ENCODE results near the gene DAPK2.
"Not testable (repeated sequence)": the region's sequence is repeated elsewhere in the genome, so short reads cannot be mapped to it uniquely, and the experiment has no call there.

Gene DAPK2

DNA sequence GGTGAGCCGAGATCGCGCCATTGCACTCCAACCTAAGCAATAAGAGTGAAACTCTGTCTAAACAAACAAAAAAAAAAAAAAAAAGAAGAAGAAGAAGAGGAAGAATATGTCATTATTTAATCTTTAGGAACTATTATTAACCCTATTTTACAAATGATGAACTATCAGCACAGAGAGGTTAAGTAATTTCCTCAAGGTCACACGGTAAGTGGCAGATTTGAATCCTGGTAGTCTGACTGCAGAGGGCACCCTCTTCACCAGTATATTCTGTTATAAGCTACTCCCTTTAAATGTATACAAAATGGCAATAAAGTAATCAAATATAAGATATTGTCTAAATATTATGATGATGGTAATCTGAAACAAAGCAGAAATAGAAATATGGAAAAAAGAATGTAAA, 135.1 kb downstream of the DAPK2 start:
- Mint-ChIP-seq H3K27ac (no peak overlapping the region), H3K27me3 (ENCODE audit: low read depth) (peaks cover 4% of the 10 kb centered on the region), H3K4me1 (ENCODE audit: low read depth) (peaks cover 13% of the 10 kb centered on the region), H3K36me3 (ENCODE audit: low read depth) (peaks cover 2% of the 10 kb centered on the region), H3K4me3 (no peak overlapping the region), H3K9me3 (no peaks in the 10 kb centered on the region)

DNA sequence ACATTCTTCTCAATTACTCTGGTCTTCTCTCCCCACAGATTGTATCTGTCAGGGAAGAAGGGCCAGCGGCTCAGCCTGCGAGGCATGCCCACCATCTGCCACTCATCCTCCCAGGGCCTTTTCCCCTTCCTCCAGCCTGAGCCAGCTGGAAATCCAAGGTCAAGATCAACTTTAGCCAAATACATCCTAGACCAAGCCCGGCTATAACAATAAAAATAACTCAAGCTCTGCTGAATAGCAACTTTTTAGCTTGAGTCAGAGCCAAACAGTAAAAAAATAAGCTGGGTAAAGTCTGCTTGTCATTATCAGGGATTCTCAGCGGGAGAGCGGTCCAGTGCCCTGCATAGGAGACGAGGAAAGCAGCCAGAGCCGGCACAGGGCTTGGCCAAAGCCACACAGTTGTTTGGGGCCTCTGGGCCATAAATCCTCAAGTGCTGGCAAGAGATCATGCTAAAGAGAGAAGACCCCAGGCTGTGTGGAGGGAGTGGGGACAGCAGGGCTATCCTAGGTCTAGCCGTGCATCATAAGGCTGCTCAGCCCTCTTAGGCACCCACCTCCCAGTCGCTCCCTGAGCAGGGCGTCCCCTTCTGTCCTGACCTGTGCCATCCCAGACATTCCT, 136.4 kb downstream of the DAPK2 start:
- no peaks in the 10 kb centered on the region for H3K9me3 Mint-ChIP-seq
- peaks cover 4% of the 10 kb centered on the region for H3K27me3 Mint-ChIP-seq (ENCODE audit: low read depth)
- no peak overlapping the region for H3K27ac Mint-ChIP-seq
- no peak overlapping the region for H3K4me3 Mint-ChIP-seq
- H3K36me3 Mint-ChIP-seq (ENCODE audit: low read depth), result peaks cover 2% of the 10 kb centered on the region
- H3K4me1 Mint-ChIP-seq (ENCODE audit: low read depth), result peaks cover 22% of the 10 kb centered on the region

GRCh38 chr15:63908991-63909390, 137.3 kb downstream of the DAPK2 start:
- peaks cover 2% of the 10 kb centered on the region for H3K36me3 Mint-ChIP-seq (ENCODE audit: low read depth)
- H3K4me3 Mint-ChIP-seq, result no peak overlapping the region
- H3K4me1 Mint-ChIP-seq (ENCODE audit: low read depth), result peaks cover 24% of the 10 kb centered on the region
- no peaks in the 10 kb centered on the region for H3K9me3 Mint-ChIP-seq
- no peaks in the 10 kb centered on the region for H3K27me3 Mint-ChIP-seq (ENCODE audit: low read depth)
- no peak overlapping the region for H3K27ac Mint-ChIP-seq

DNA sequence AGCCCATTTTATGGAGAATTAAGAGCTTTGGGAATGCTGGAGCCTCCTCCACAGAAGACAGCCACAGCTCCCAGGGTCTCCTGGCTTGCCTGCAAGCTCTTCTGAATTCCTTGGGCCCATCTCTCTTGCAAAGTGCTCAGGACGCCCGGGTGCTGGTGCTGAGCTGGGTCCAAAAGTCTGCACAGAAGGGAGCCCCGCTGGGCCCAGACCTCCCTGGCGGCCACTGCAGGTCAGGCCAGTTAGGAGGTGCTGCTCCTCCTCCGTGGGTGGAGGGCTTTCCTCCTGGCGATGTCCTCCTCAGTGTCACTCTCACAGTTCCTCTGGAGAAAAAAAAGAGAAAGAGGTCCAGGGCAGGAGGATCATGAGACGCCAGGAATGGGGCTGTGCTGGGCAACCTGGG, 138.0 kb downstream of the DAPK2 start:
- Mint-ChIP-seq H3K36me3 (ENCODE audit: low read depth) (peaks cover 2% of the 10 kb centered on the region), H3K27ac (no peak overlapping the region), H3K9me3 (no peaks in the 10 kb centered on the region), H3K4me3 (no peak overlapping the region), H3K4me1 (ENCODE audit: low read depth) (peaks cover 24% of the 10 kb centered on the region), H3K27me3 (ENCODE audit: low read depth) (no peaks in the 10 kb centered on the region)

- no peaks in the 10 kb centered on the region for H3K27me3 Mint-ChIP-seq (ENCODE audit: low read depth)
- H3K36me3 Mint-ChIP-seq (ENCODE audit: low read depth), result peaks cover 2% of the 10 kb centered on the region
- no peaks in the 10 kb centered on the region for H3K9me3 Mint-ChIP-seq
- no peak overlapping the region for H3K4me3 Mint-ChIP-seq
- no peak overlapping the region for H3K27ac Mint-ChIP-seq
- peaks cover 20% of the 10 kb centered on the region for H3K4me1 Mint-ChIP-seq (ENCODE audit: low read depth)
Observed at GRCh38 chr15:63907521-63907920, 138.8 kb downstream of the DAPK2 start.

DNA sequence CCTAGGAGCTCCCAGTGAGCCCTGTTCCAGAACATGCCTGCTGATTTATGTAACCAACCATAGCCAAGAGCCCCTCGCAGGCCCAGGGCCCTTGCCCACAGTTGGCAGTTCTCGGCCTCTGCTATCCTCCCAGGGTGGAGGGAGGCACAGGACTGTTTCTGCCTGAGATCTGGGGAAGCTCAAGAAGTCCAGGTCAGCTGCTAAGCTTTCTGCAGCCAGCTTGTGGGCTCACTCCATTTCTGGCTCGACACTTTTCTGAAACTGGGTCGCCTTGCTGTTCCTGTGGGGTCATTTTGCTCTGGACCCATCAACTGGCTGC, 140.1 kb downstream of the DAPK2 start:
- no peak overlapping the region for H3K4me3 Mint-ChIP-seq
- peak overlapping the region; percentile 83 for H3K27ac Mint-ChIP-seq
- peaks cover 4% of the 10 kb centered on the region for H3K36me3 Mint-ChIP-seq (ENCODE audit: low read depth)
- H3K4me1 Mint-ChIP-seq (ENCODE audit: low read depth), result peaks cover 19% of the 10 kb centered on the region
- H3K9me3 Mint-ChIP-seq, result no peaks in the 10 kb centered on the region
- H3K27me3 Mint-ChIP-seq (ENCODE audit: low read depth), result no peaks in the 10 kb centered on the region

- Mint-ChIP-seq H3K4me1 (ENCODE audit: low read depth) (peaks cover 19% of the 10 kb centered on the region), H3K27me3 (ENCODE audit: low read depth) (no peaks in the 10 kb centered on the region), H3K36me3 (ENCODE audit: low read depth) (peaks cover 4% of the 10 kb centered on the region), H3K9me3 (no peaks in the 10 kb centered on the region), H3K27ac (peak overlapping the region; percentile 76), H3K4me3 (no peak overlapping the region)
Observed at GRCh38 chr15:63905558-63906265, 140.6 kb downstream of the DAPK2 start.

- Mint-ChIP-seq H3K36me3 (ENCODE audit: low read depth) (peaks cover 4% of the 10 kb centered on the region), H3K27me3 (ENCODE audit: low read depth) (no peaks in the 10 kb centered on the region), H3K4me3 (no peak overlapping the region), H3K4me1 (ENCODE audit: low read depth) (peaks cover 24% of the 10 kb centered on the region), H3K27ac (no peak overlapping the region), H3K9me3 (no peaks in the 10 kb centered on the region)
Observed at GRCh38 chr15:63905131-63905530, 141.2 kb downstream of the DAPK2 start.

DNA sequence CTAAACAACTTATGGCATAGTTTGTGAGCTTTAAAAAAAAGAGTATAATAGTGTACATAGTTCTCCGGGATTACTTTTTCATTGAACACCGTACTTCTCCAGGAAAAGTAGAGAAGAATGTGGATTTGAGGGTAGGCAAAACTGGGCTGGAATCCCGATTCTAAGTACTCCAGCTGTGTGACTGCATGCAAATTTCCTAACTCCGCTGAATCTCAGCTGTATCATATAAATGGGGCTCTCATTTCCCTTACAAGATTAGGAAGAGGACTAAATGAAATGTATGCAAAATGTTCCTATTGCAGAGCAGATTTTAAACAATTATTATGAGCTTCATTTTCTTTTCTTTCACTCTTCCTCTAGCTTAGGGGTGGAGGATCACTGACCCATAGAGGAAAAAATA, 142.2 kb downstream of the DAPK2 start:
- H3K9me3 Mint-ChIP-seq, result no peaks in the 10 kb centered on the region
- H3K4me3 Mint-ChIP-seq, result no peak overlapping the region
- no peaks in the 10 kb centered on the region for H3K27me3 Mint-ChIP-seq (ENCODE audit: low read depth)
- peaks cover 30% of the 10 kb centered on the region for H3K4me1 Mint-ChIP-seq (ENCODE audit: low read depth)
- H3K36me3 Mint-ChIP-seq (ENCODE audit: low read depth), result peaks cover 4% of the 10 kb centered on the region
- H3K27ac Mint-ChIP-seq, result no peak overlapping the region

GRCh38 chr15:63902671-63903035, 143.6 kb downstream of the DAPK2 start:
- no peak overlapping the region for H3K4me3 Mint-ChIP-seq
- H3K9me3 Mint-ChIP-seq, result peaks cover 4% of the 10 kb centered on the region
- peaks cover 8% of the 10 kb centered on the region for H3K36me3 Mint-ChIP-seq (ENCODE audit: low read depth)
- no peaks in the 10 kb centered on the region for H3K27me3 Mint-ChIP-seq (ENCODE audit: low read depth)
- H3K4me1 Mint-ChIP-seq (ENCODE audit: low read depth), result peaks cover 36% of the 10 kb centered on the region
- H3K27ac Mint-ChIP-seq, result no peak overlapping the region

DNA sequence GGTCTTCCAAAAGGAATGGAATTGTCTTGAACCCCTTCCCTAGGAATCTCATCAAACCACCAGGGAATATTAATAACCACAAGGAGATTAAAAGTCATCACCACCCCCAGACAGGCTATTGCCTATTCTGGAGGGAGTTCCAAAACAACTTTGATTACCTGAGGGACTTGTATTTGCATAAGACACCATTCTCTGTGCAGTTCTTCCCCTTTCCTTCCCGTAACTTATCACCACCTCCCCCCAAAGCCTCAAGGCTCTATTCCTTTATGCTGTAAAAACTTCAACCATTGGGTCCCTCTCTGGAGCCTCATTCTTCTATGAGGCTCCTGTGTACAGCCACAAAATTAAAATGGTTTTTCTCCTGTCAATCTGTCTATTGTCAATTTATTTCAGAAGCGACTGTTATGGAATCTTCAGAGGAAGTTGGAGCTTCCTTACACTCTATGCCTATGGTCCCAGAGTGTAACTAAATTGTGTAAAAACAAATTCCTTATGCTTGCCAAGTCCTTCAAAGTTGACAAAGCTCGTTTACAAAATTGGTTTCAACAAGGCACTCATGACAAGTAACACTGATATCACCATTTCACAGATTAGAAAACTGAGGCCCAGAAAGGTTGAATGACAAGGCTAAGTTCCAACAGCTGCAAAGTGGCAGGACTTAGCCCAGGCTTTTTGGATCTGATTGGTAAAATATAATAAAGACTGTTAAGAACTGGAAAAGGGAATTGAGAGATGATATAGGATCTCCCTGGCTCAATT, 144.2 kb downstream of the DAPK2 start:
- Mint-ChIP-seq H3K27me3 (ENCODE audit: low read depth) (no peaks in the 10 kb centered on the region), H3K27ac (no peak overlapping the region), H3K4me1 (ENCODE audit: low read depth) (peaks cover 41% of the 10 kb centered on the region), H3K9me3 (peaks cover 4% of the 10 kb centered on the region), H3K4me3 (no peak overlapping the region), H3K36me3 (ENCODE audit: low read depth) (peaks cover 10% of the 10 kb centered on the region)

GRCh38 chr15:63900306-63900705, 146.0 kb downstream of the DAPK2 start:
- peaks cover 4% of the 10 kb centered on the region for H3K9me3 Mint-ChIP-seq
- no peak overlapping the region for H3K4me3 Mint-ChIP-seq
- H3K27ac Mint-ChIP-seq, result peak overlapping the region; percentile 56
- peaks cover 44% of the 10 kb centered on the region for H3K4me1 Mint-ChIP-seq (ENCODE audit: low read depth)
- no peaks in the 10 kb centered on the region for H3K27me3 Mint-ChIP-seq (ENCODE audit: low read depth)
- H3K36me3 Mint-ChIP-seq (ENCODE audit: low read depth), result peaks cover 11% of the 10 kb centered on the region

- H3K9me3 Mint-ChIP-seq; H3K27me3 Mint-ChIP-seq (ENCODE audit: low read depth); H3K4me3 Mint-ChIP-seq: not testable (repeated sequence)
- Mint-ChIP-seq H3K27ac (peak overlapping the region; percentile 50), H3K4me1 (ENCODE audit: low read depth) (peaks cover 48% of the 10 kb centered on the region), H3K36me3 (ENCODE audit: low read depth) (peaks cover 11% of the 10 kb centered on the region)
Observed at GRCh38 chr15:63899606-63900005, 146.7 kb downstream of the DAPK2 start.

DNA sequence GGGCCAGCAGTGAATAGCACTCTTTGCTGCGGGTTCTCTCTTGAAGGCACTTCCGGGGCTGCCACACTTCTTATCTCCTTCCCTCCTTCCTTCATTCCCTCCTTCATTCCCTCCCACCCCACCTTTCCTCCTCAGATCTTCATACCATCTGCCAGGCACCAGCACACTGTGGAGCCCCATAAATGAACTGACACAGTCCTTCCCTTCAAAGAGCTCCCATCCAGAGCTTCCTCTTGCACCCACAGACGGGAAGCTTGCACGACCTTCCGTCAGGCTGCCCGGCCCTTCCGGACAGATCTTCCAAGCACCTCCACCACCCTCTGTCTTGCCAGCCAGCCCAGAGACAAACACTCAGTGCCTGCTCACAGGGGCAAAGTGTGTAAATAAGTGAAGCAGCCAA, 147.1 kb downstream of the DAPK2 start:
- Mint-ChIP-seq H3K27ac (peak overlapping the region; percentile 50), H3K9me3 (peaks cover 4% of the 10 kb centered on the region), H3K36me3 (ENCODE audit: low read depth) (peaks cover 11% of the 10 kb centered on the region), H3K4me1 (ENCODE audit: low read depth) (peaks cover 48% of the 10 kb centered on the region), H3K27me3 (ENCODE audit: low read depth) (no peaks in the 10 kb centered on the region), H3K4me3 (peak overlapping the region; percentile 8)

Data from T-helper 1 cell treated with Interleukin-12 subunit alpha and Interleukin-12 subunit beta and Interleukin-4 antibody, amounts not matched to agents 30 μg/mL and 1 μg/mL, for 36 hours (primary cell).